ENCODE measurements around the gene HSFX2. TPM values are rescaled to one million over a fixed set of nuclear protein-coding genes. Genes with fewer than 3 reads are reported as not detected.
A peak's percentile ranks its signal among the peaks of the same experiment; 100 is the strongest.
"Not testable (repeated sequence)": the region's sequence is repeated elsewhere in the genome, so short reads cannot be mapped to it uniquely, and the experiment has no call there.

The HSFX2 gene
- total and polyA plus RNA-seq, 2 experiments from 2014 or later, result 0.53 TPM; not detected in 1

- Histone ChIP-seq H4K20me1 (ENCODE audit: insufficient read depth, poor library complexity, severe bottlenecking) (no peaks in the 10 kb centered on the region), H3K27me3 (no peaks in the 10 kb centered on the region), H3K9me2 (replicated peaks; ENCODE audit: insufficient read depth) (no peaks in the 10 kb centered on the region), H3K4me1 (ENCODE audit: insufficient read depth) (no peaks in the 10 kb centered on the region), H3K9me3 (ENCODE audit: low read depth) (no peaks in the 10 kb centered on the region), H3K79me2 (no peaks in the 10 kb centered on the region), H3K4me3 (no peak overlapping the region), H3K4me2 (no peak overlapping the region), H3K27ac (no peak overlapping the region), H3K36me3 (replicated peaks; ENCODE audit: insufficient read depth, low read depth) (no peaks in the 10 kb centered on the region), H2AFZ (no peak overlapping the region)
- 76% methylated on average over 7 of the region's 7 CpGs for WGBS (ENCODE audit: low lambda C conversion rate, missing lambda C conversion rate)
- peak; percentile 3 for DNase-seq (ENCODE audit: low spot score)
- TF ChIP-seq CTCF (IDR thresholded peaks at IDR 0.05; ENCODE audit: poor library complexity), result no peak
- no peak for TF ChIP-seq EZH2phosphoT487 (IDR thresholded peaks at IDR 0.05; ENCODE audit: low read depth, severe bottlenecking, unreplicated experiment)
- no peak for TF ChIP-seq EZH2 (IDR thresholded peaks at IDR 0.05; ENCODE audit: borderline replicate concordance)
Observed at GRCh38 chrX:149567621-149568417, 27.3 kb downstream of the HSFX2 start.

- TF ChIP-seq CTCF (IDR thresholded peaks at IDR 0.05; ENCODE audit: poor library complexity), result no peak
- no peak for TF ChIP-seq EZH2phosphoT487 (IDR thresholded peaks at IDR 0.05; ENCODE audit: low read depth, severe bottlenecking, unreplicated experiment)
- TF ChIP-seq EZH2 (IDR thresholded peaks at IDR 0.05; ENCODE audit: borderline replicate concordance), result no peak
- no peaks in the 10 kb centered on the region for H3K36me3 ChIP-seq (replicated peaks; ENCODE audit: insufficient read depth, low read depth)
- WGBS (ENCODE audit: low lambda C conversion rate, missing lambda C conversion rate), result 83% methylated on average over 4 of the region's 4 CpGs
- no peaks in the 10 kb centered on the region for H4K20me1 ChIP-seq (ENCODE audit: insufficient read depth, poor library complexity, severe bottlenecking)
- H3K9me3 ChIP-seq (ENCODE audit: low read depth), result no peaks in the 10 kb centered on the region
- no peak for DNase-seq (ENCODE audit: low spot score)
- no peaks in the 10 kb centered on the region for H3K79me2 ChIP-seq
- H3K4me3 ChIP-seq, result no peak overlapping the region
- no peak overlapping the region for H3K27ac ChIP-seq
- no peaks in the 10 kb centered on the region for H3K9me2 ChIP-seq (replicated peaks; ENCODE audit: insufficient read depth)
- H2AFZ ChIP-seq, result no peak overlapping the region
- H3K27me3 ChIP-seq, result no peaks in the 10 kb centered on the region
- H3K4me2 ChIP-seq, result no peak overlapping the region
- H3K4me1 ChIP-seq (ENCODE audit: insufficient read depth), result no peaks in the 10 kb centered on the region
Observed at GRCh38 chrX:149563359-149563758, 31.8 kb downstream of the HSFX2 start.

- WGBS (ENCODE audit: low lambda C conversion rate, missing lambda C conversion rate), result no CpG with 5 or more reads among the region's 4 CpGs
Observed at GRCh38 chrX:149555251-149555650, 39.9 kb downstream of the HSFX2 start.

GRCh38 chrX:149551939-149552248 lies 43.2 kb downstream of the HSFX2 start:
- not testable (repeated sequence) for H3K4me2 ChIP-seq; H3K4me3 ChIP-seq; H3K27me3 ChIP-seq; H3K9me2 ChIP-seq (replicated peaks; ENCODE audit: insufficient read depth); H3K36me3 ChIP-seq (replicated peaks; ENCODE audit: insufficient read depth, low read depth); DNase-seq (ENCODE audit: low spot score); H2AFZ ChIP-seq; H3K79me2 ChIP-seq; H3K4me1 ChIP-seq (ENCODE audit: insufficient read depth); H3K27ac ChIP-seq; H3K9me3 ChIP-seq (ENCODE audit: low read depth); H4K20me1 ChIP-seq (ENCODE audit: insufficient read depth, poor library complexity, severe bottlenecking)
- WGBS (ENCODE audit: low lambda C conversion rate, missing lambda C conversion rate), result 100% methylated on average over 1 of the region's 6 CpGs

More at GRCh38 chrX:149555251-149555650, 39.9 kb downstream of the HSFX2 start:
- not testable (repeated sequence) for H3K9me2 ChIP-seq (replicated peaks; ENCODE audit: insufficient read depth); H3K27ac ChIP-seq; H3K9me3 ChIP-seq (ENCODE audit: low read depth); H3K4me1 ChIP-seq (ENCODE audit: insufficient read depth); H4K20me1 ChIP-seq (ENCODE audit: insufficient read depth, poor library complexity, severe bottlenecking); DNase-seq (ENCODE audit: low spot score); H3K36me3 ChIP-seq (replicated peaks; ENCODE audit: insufficient read depth, low read depth); H3K4me3 ChIP-seq; H3K27me3 ChIP-seq; H3K79me2 ChIP-seq; H3K4me2 ChIP-seq; H2AFZ ChIP-seq

GRCh38 chrX:149551245-149551938 lies 43.7 kb downstream of the HSFX2 start:
- not testable (repeated sequence) for H3K36me3 ChIP-seq (replicated peaks; ENCODE audit: insufficient read depth, low read depth); H2AFZ ChIP-seq; H3K9me3 ChIP-seq (ENCODE audit: low read depth); H3K9me2 ChIP-seq (replicated peaks; ENCODE audit: insufficient read depth); H3K79me2 ChIP-seq; H3K4me1 ChIP-seq (ENCODE audit: insufficient read depth); H3K4me3 ChIP-seq; DNase-seq (ENCODE audit: low spot score); H3K27me3 ChIP-seq; H4K20me1 ChIP-seq (ENCODE audit: insufficient read depth, poor library complexity, severe bottlenecking); H3K27ac ChIP-seq; H3K4me2 ChIP-seq
- no CpG with 5 or more reads among the region's 4 CpGs for WGBS (ENCODE audit: low lambda C conversion rate, missing lambda C conversion rate)

- not testable (repeated sequence) for H3K36me3 ChIP-seq (replicated peaks; ENCODE audit: insufficient read depth, low read depth); H3K4me2 ChIP-seq; H3K9me2 ChIP-seq (replicated peaks; ENCODE audit: insufficient read depth); H3K4me3 ChIP-seq; H4K20me1 ChIP-seq (ENCODE audit: insufficient read depth, poor library complexity, severe bottlenecking); H3K27me3 ChIP-seq; H2AFZ ChIP-seq; H3K79me2 ChIP-seq; H3K9me3 ChIP-seq (ENCODE audit: low read depth); H3K4me1 ChIP-seq (ENCODE audit: insufficient read depth); DNase-seq (ENCODE audit: low spot score); H3K27ac ChIP-seq
- 82% methylated on average over 1 of the region's 1 CpG for WGBS (ENCODE audit: low lambda C conversion rate, missing lambda C conversion rate)
Observed at GRCh38 chrX:149550454-149550853, 44.7 kb downstream of the HSFX2 start.

- not testable (repeated sequence) for H3K4me1 ChIP-seq (ENCODE audit: insufficient read depth); H3K4me3 ChIP-seq; H4K20me1 ChIP-seq (ENCODE audit: insufficient read depth, poor library complexity, severe bottlenecking); DNase-seq (ENCODE audit: low spot score); H3K27me3 ChIP-seq; H3K9me3 ChIP-seq (ENCODE audit: low read depth); H3K79me2 ChIP-seq; H3K36me3 ChIP-seq (replicated peaks; ENCODE audit: insufficient read depth, low read depth); H3K27ac ChIP-seq; H2AFZ ChIP-seq; H3K9me2 ChIP-seq (replicated peaks; ENCODE audit: insufficient read depth); H3K4me2 ChIP-seq
- 86% methylated on average over 1 of the region's 6 CpGs for WGBS (ENCODE audit: low lambda C conversion rate, missing lambda C conversion rate)
Observed at GRCh38 chrX:149549701-149550100, 45.4 kb downstream of the HSFX2 start, which contains the start of gene HSFX3. Gene HSFX3 (minus strand): TSS chrX:149549924. CDS start chrX:149549852, 72 bp downstream.

Data from hepatocyte (in vitro differentiated cells).